Measurements from ENCODE around the gene GPBP1.
"Not testable (repeated sequence)": the region's sequence is repeated elsewhere in the genome, so short reads cannot be mapped to it uniquely, and the experiment has no call there.

GPBP1 gene

GRCh38 chr5:57167201-57167600, 6.7 kb upstream of the GPBP1 start:
- H3K4me1 ChIP-seq (ENCODE audit: control insufficient read depth in 1 of 2, insufficient read depth in 2 of 2, low read length in 2 of 2): no peaks in the 10 kb centered on the region
- no peak overlapping the region for H3K27ac ChIP-seq (ENCODE audit: low read length)

GRCh38 chr5:57170116-57170515, 3.7 kb upstream of the GPBP1 start:
- not testable (repeated sequence) for H3K27me3 ChIP-seq (ENCODE audit: low read depth, low read length); H3K4me1 ChIP-seq (ENCODE audit: control insufficient read depth in 1 of 2, insufficient read depth in 2 of 2, low read length in 2 of 2)
- H3K36me3 ChIP-seq (ENCODE audit: control insufficient read depth in 1 of 2, insufficient read depth in 2 of 2, low read length in 2 of 2): peaks cover 0 to 10% of the 10 kb centered on the region in 2 donors

More at GRCh38 chr5:57167201-57167600, 6.7 kb upstream of the GPBP1 start:
- H3K4me3 ChIP-seq (ENCODE audit: low read depth in 1 of 2, low read length in 2 of 2): no peak overlapping the region
- no peaks in the 10 kb centered on the region for H3K27me3 ChIP-seq (ENCODE audit: low read depth, low read length)
- no peaks in the 10 kb centered on the region for H3K36me3 ChIP-seq (ENCODE audit: control insufficient read depth in 1 of 2, insufficient read depth in 2 of 2, low read length in 2 of 2)
- H3K9me3 ChIP-seq (ENCODE audit: control insufficient read depth in 1 of 2, low read length in 2 of 2): no peaks in the 10 kb centered on the region

GRCh38 chr5:57171816-57172465, 1.9 kb upstream of the GPBP1 start:
- peak overlapping the region; percentile 77 to 89 for H3K4me3 ChIP-seq (ENCODE audit: low read depth in 1 of 2, low read length in 2 of 2)
- no peaks in the 10 kb centered on the region for H3K27me3 ChIP-seq (ENCODE audit: low read depth, low read length)
- no peaks in the 10 kb centered on the region for H3K9me3 ChIP-seq (ENCODE audit: control insufficient read depth in 1 of 2, low read length in 2 of 2)
- H3K4me1 ChIP-seq (ENCODE audit: control insufficient read depth in 1 of 2, insufficient read depth in 2 of 2, low read length in 2 of 2): no peaks in the 10 kb centered on the region
- peaks cover 0 to 21% of the 10 kb centered on the region in 2 donors for H3K36me3 ChIP-seq (ENCODE audit: control insufficient read depth in 1 of 2, insufficient read depth in 2 of 2, low read length in 2 of 2)
- H3K27ac ChIP-seq (ENCODE audit: low read length): peak overlapping the region; percentile 96

More at GRCh38 chr5:57170116-57170515, 3.7 kb upstream of the GPBP1 start:
- H3K9me3 ChIP-seq (ENCODE audit: control insufficient read depth in 1 of 2, low read length in 2 of 2); H3K4me3 ChIP-seq (ENCODE audit: low read depth in 1 of 2, low read length in 2 of 2); H3K27ac ChIP-seq (ENCODE audit: low read length): not testable (repeated sequence)

GRCh38 chr5:57172466-57173318, 1.2 kb upstream of the GPBP1 start:
- H3K27me3 ChIP-seq (ENCODE audit: low read depth, low read length): no peaks in the 10 kb centered on the region
- peaks cover 0 to 21% of the 10 kb centered on the region in 2 donors for H3K36me3 ChIP-seq (ENCODE audit: control insufficient read depth in 1 of 2, insufficient read depth in 2 of 2, low read length in 2 of 2)
- peak overlapping the region; percentile 77 to 89 for H3K4me3 ChIP-seq (ENCODE audit: low read depth in 1 of 2, low read length in 2 of 2)
- no peaks in the 10 kb centered on the region for H3K9me3 ChIP-seq (ENCODE audit: control insufficient read depth in 1 of 2, low read length in 2 of 2)
- peak overlapping the region; percentile 96 for H3K27ac ChIP-seq (ENCODE audit: low read length)
- no peaks in the 10 kb centered on the region for H3K4me1 ChIP-seq (ENCODE audit: control insufficient read depth in 1 of 2, insufficient read depth in 2 of 2, low read length in 2 of 2)

- no peaks in the 10 kb centered on the region for H3K9me3 ChIP-seq (ENCODE audit: control insufficient read depth in 1 of 2, low read length in 2 of 2)
- no peaks in the 10 kb centered on the region for H3K27me3 ChIP-seq (ENCODE audit: low read depth, low read length)
- H3K4me1 ChIP-seq (ENCODE audit: control insufficient read depth in 1 of 2, insufficient read depth in 2 of 2, low read length in 2 of 2): peaks cover 0 to 8% of the 10 kb centered on the region in 2 donors
- H3K36me3 ChIP-seq (ENCODE audit: control insufficient read depth in 1 of 2, insufficient read depth in 2 of 2, low read length in 2 of 2): peaks cover 0 to 21% of the 10 kb centered on the region in 2 donors
- peak overlapping the region; percentile 96 for H3K27ac ChIP-seq (ENCODE audit: low read length)
- H3K4me3 ChIP-seq (ENCODE audit: low read depth in 1 of 2, low read length in 2 of 2): peak overlapping the region; percentile 77 to 92
Measured at GRCh38 chr5:57174128-57174889, 450 bp downstream of the GPBP1 start.

- Histone ChIP-seq H3K27me3 (ENCODE audit: low read depth, low read length) (no peaks in the 10 kb centered on the region), H3K27ac (ENCODE audit: low read length) (peak overlapping the region; percentile 96), H3K4me1 (ENCODE audit: control insufficient read depth in 1 of 2, insufficient read depth in 2 of 2, low read length in 2 of 2) (peaks cover 4 to 15% of the 10 kb centered on the region in 2 donors), H3K9me3 (ENCODE audit: control insufficient read depth in 1 of 2, low read length in 2 of 2) (no peaks in the 10 kb centered on the region), H3K4me3 (ENCODE audit: low read depth in 1 of 2, low read length in 2 of 2) (peak overlapping the region; percentile 77 to 92), H3K36me3 (ENCODE audit: control insufficient read depth in 1 of 2, insufficient read depth in 2 of 2, low read length in 2 of 2) (peaks cover 0 to 21% of the 10 kb centered on the region in 2 donors)
Measured at GRCh38 chr5:57174890-57175510, 1.1 kb downstream of the GPBP1 start.

GRCh38 chr5:57175551-57176309, 1.9 kb downstream of the GPBP1 start:
- Histone ChIP-seq H3K36me3 (ENCODE audit: control insufficient read depth in 1 of 2, insufficient read depth in 2 of 2, low read length in 2 of 2) (peaks cover 0 to 21% of the 10 kb centered on the region in 2 donors), H3K27me3 (ENCODE audit: low read depth, low read length) (no peaks in the 10 kb centered on the region), H3K4me3 (ENCODE audit: low read depth in 1 of 2, low read length in 2 of 2) (peak overlapping the region; percentile 77 to 92), H3K9me3 (ENCODE audit: control insufficient read depth in 1 of 2, low read length in 2 of 2) (no peaks in the 10 kb centered on the region), H3K4me1 (ENCODE audit: control insufficient read depth in 1 of 2, insufficient read depth in 2 of 2, low read length in 2 of 2) (peaks cover 4 to 23% of the 10 kb centered on the region in 2 donors), H3K27ac (ENCODE audit: low read length) (peak overlapping the region; percentile 96)

- Histone ChIP-seq H3K9me3 (ENCODE audit: control insufficient read depth in 1 of 2, low read length in 2 of 2) (no peaks in the 10 kb centered on the region), H3K36me3 (ENCODE audit: control insufficient read depth in 1 of 2, insufficient read depth in 2 of 2, low read length in 2 of 2) (peaks cover 0 to 21% of the 10 kb centered on the region in 2 donors), H3K4me3 (ENCODE audit: low read depth in 1 of 2, low read length in 2 of 2) (peak overlapping the region; percentile 77 to 92), H3K4me1 (ENCODE audit: control insufficient read depth in 1 of 2, insufficient read depth in 2 of 2, low read length in 2 of 2) (peaks cover 4 to 29% of the 10 kb centered on the region in 2 donors), H3K27me3 (ENCODE audit: low read depth, low read length) (no peaks in the 10 kb centered on the region), H3K27ac (ENCODE audit: low read length) (peak overlapping the region; percentile 96)
Measured at GRCh38 chr5:57176350-57176857, 2.5 kb downstream of the GPBP1 start.

GRCh38 chr5:57177479-57178156, 3.8 kb downstream of the GPBP1 start:
- no peak overlapping the region for H3K27ac ChIP-seq (ENCODE audit: low read length)
- H3K27me3 ChIP-seq (ENCODE audit: low read depth, low read length): no peaks in the 10 kb centered on the region
- no peaks in the 10 kb centered on the region for H3K9me3 ChIP-seq (ENCODE audit: control insufficient read depth in 1 of 2, low read length in 2 of 2)
- H3K4me1 ChIP-seq (ENCODE audit: control insufficient read depth in 1 of 2, insufficient read depth in 2 of 2, low read length in 2 of 2): peaks cover 4 to 32% of the 10 kb centered on the region in 2 donors
- H3K36me3 ChIP-seq (ENCODE audit: control insufficient read depth in 1 of 2, insufficient read depth in 2 of 2, low read length in 2 of 2): peaks cover 0 to 21% of the 10 kb centered on the region in 2 donors
- H3K4me3 ChIP-seq (ENCODE audit: low read depth in 1 of 2, low read length in 2 of 2): peak overlapping the region; percentile 77 to 92

GRCh38 chr5:57178238-57178637, 4.4 kb downstream of the GPBP1 start:
- peaks cover 4 to 32% of the 10 kb centered on the region in 2 donors for H3K4me1 ChIP-seq (ENCODE audit: control insufficient read depth in 1 of 2, insufficient read depth in 2 of 2, low read length in 2 of 2)
- peaks cover 0 to 17% of the 10 kb centered on the region in 2 donors for H3K36me3 ChIP-seq (ENCODE audit: control insufficient read depth in 1 of 2, insufficient read depth in 2 of 2, low read length in 2 of 2)
- not testable (repeated sequence) for H3K27ac ChIP-seq (ENCODE audit: low read length); H3K9me3 ChIP-seq (ENCODE audit: control insufficient read depth in 1 of 2, low read length in 2 of 2); H3K27me3 ChIP-seq (ENCODE audit: low read depth, low read length)
- H3K4me3 ChIP-seq (ENCODE audit: low read depth in 1 of 2, low read length in 2 of 2): peak overlapping the region; percentile 44 to 77

All from muscle layer of duodenum (tissue), 2 donors.